SK-MEL-5 (cell line): ENCODE data around the gene CCDC171. TPM values are rescaled to one million over a fixed set of nuclear protein-coding genes. Genes with fewer than 3 reads are reported as not detected.
"Not testable (repeated sequence)": the region's sequence is repeated elsewhere in the genome, so short reads cannot be mapped to it uniquely, and the experiment has no call there.

Source experiments
- DNase-seq: peaks from one replicate; pipeline ENCODE4 v3.0.0-alpha.2; 2016; ENCODE audit warnings: low read depth, low spot score
- in situ Hi-C: cut with HindIII; loops from 2 replicates; pipeline ENCODE4 v1.10.0; 2016; ENCODE audit warnings: low sequenced_read_pairs, high pct_unique_total_duplicates, low pct_unique_long_range_greater_than_20kb
- polyA plus RNA-seq, 2 experiments: library from polyadenylated mRNA; depleted of rRNA; stranded (reverse); fragments of >200 nt; gene quantifications; 2 replicates each; pipeline ENCODE4 v1.2.3, GENCODE V29; 2015
- total RNA-seq: library from RNA; depleted of rRNA; stranded (reverse); fragments of >200 nt; shearing (Covaris generic); gene quantifications from 2 replicates; pipeline ENCODE4 v1.2.3, GENCODE V29; 2014; rRNA removed

The CCDC171 gene
- 71.0 and 72.9 TPM in 2 replicates for total RNA-seq
- 26.4 and 27.1 TPM in 2 replicates for polyA plus RNA-seq (2015; cell fraction: cytosol; rRNA removed)
- polyA plus RNA-seq (2015; cell fraction: nucleus; rRNA removed): 28.6 and 48.9 TPM in 2 replicates

- peak; percentile 93 for DNase-seq
- in situ Hi-C loops: no loop called here
These were observed at the start of gene CCDC171 for GRCh38 chr9:15552636-15553527. TSS of gene CCDC171 (plus strand) at chr9:15553043. CDS start at chr9:15564089, 11,046 bp downstream.

GRCh38 chr9:15505921-15506320, 46.9 kb upstream of the CCDC171 start:
- DNase-seq: no peak
- in situ Hi-C loops: no loop called here

GRCh38 chr9:15509931-15510788, 42.7 kb upstream of the CCDC171 start:
- in situ Hi-C loops: no loop called here

GRCh38 chr9:15510789-15511575, 41.9 kb upstream of the CCDC171 start, which contains the start of gene PSIP1:
TSS of gene PSIP1 (minus strand) at chr9:15510970. CDS start at chr9:15510188, 782 bp downstream.
- DNase-seq: peak; percentile 68
- in situ Hi-C loops: no loop called here

More at GRCh38 chr9:15509931-15510788, 42.7 kb upstream of the CCDC171 start:
- no peak for DNase-seq

- in situ Hi-C loops: no loop called here
- no peak for DNase-seq
These were observed 40.6 kb upstream of the CCDC171 start for GRCh38 chr9:15512204-15512603.

GRCh38 chr9:15512889-15513288, 40.0 kb upstream of the CCDC171 start:
- no peak for DNase-seq
- in situ Hi-C loops: no loop called here

- DNase-seq: peak; percentile 62
- in situ Hi-C loops: no loop called here
These were observed 39.5 kb upstream of the CCDC171 start for GRCh38 chr9:15513335-15513734.

- in situ Hi-C loops: no loop called here
- no peak for DNase-seq
These were observed 33.0 kb upstream of the CCDC171 start for GRCh38 chr9:15519831-15520230.

GRCh38 chr9:15521254-15521653, 31.6 kb upstream of the CCDC171 start:
- DNase-seq: no peak
- in situ Hi-C loops: no loop called here

GRCh38 chr9:15522130-15522755, 30.6 kb upstream of the CCDC171 start:
- in situ Hi-C loops: no loop called here
- DNase-seq: no peak

- in situ Hi-C loops: no loop called here
These were observed 27.9 kb upstream of the CCDC171 start for GRCh38 chr9:15524845-15525455.

GRCh38 chr9:15525958-15526357, 26.9 kb upstream of the CCDC171 start:
- no peak for DNase-seq
- in situ Hi-C loops: no loop called here

More at GRCh38 chr9:15524845-15525455, 27.9 kb upstream of the CCDC171 start:
- no peak for DNase-seq

- in situ Hi-C loops: not testable (repeated sequence)
These were observed 25.8 kb upstream of the CCDC171 start for GRCh38 chr9:15527035-15527434.

GRCh38 chr9:15529566-15530324, 23.1 kb upstream of the CCDC171 start:
- peak; percentile 71 for DNase-seq
- in situ Hi-C loops: no loop called here

More at GRCh38 chr9:15527035-15527434, 25.8 kb upstream of the CCDC171 start:
- not testable (repeated sequence) for DNase-seq

- in situ Hi-C loops: no loop called here
- DNase-seq: no peak
These were observed 21.5 kb upstream of the CCDC171 start for GRCh38 chr9:15531380-15531779.

GRCh38 chr9:15541872-15542271, 11.0 kb upstream of the CCDC171 start:
- DNase-seq: no peak
- in situ Hi-C loops: no loop called here
